GM12872 (cell line): Measurements from ENCODE around the gene ANKRD33B.

Source experiments
- TF ChIP-seq, protein P1 (sequence below): IDR thresholded peaks from 3 replicates; pipeline ENCODE4 v1.5.1; 2011; ENCODE audit warnings: low read depth, mild to moderate bottlenecking, low read length, moderate library complexity; ENCODE audit not compliant: insufficient read depth

The ANKRD33B gene

DNA sequence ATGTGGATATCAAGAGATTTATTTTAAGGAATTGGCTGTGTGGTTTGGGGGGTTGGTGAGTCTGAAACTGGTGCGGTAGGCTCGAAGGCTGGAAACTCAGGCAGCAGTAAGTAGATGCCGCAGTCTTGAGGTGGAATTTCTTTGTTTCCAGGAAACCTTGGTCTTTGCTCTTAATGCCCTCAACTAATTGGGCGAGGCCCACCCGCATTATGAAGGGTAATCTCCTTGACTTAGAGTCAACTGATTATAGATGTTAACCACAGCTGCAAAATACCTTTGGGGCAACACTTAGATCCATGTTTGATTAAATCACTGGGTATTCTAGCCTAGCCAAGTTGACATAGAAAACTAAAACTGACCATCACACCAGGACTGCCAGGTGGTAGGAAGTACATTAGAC is 83.8 kb downstream of the ANKRD33B start:
- TF ChIP-seq, protein P1, sequence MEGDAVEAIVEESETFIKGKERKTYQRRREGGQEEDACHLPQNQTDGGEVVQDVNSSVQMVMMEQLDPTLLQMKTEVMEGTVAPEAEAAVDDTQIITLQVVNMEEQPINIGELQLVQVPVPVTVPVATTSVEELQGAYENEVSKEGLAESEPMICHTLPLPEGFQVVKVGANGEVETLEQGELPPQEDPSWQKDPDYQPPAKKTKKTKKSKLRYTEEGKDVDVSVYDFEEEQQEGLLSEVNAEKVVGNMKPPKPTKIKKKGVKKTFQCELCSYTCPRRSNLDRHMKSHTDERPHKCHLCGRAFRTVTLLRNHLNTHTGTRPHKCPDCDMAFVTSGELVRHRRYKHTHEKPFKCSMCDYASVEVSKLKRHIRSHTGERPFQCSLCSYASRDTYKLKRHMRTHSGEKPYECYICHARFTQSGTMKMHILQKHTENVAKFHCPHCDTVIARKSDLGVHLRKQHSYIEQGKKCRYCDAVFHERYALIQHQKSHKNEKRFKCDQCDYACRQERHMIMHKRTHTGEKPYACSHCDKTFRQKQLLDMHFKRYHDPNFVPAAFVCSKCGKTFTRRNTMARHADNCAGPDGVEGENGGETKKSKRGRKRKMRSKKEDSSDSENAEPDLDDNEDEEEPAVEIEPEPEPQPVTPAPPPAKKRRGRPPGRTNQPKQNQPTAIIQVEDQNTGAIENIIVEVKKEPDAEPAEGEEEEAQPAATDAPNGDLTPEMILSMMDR, result no peak

DNA sequence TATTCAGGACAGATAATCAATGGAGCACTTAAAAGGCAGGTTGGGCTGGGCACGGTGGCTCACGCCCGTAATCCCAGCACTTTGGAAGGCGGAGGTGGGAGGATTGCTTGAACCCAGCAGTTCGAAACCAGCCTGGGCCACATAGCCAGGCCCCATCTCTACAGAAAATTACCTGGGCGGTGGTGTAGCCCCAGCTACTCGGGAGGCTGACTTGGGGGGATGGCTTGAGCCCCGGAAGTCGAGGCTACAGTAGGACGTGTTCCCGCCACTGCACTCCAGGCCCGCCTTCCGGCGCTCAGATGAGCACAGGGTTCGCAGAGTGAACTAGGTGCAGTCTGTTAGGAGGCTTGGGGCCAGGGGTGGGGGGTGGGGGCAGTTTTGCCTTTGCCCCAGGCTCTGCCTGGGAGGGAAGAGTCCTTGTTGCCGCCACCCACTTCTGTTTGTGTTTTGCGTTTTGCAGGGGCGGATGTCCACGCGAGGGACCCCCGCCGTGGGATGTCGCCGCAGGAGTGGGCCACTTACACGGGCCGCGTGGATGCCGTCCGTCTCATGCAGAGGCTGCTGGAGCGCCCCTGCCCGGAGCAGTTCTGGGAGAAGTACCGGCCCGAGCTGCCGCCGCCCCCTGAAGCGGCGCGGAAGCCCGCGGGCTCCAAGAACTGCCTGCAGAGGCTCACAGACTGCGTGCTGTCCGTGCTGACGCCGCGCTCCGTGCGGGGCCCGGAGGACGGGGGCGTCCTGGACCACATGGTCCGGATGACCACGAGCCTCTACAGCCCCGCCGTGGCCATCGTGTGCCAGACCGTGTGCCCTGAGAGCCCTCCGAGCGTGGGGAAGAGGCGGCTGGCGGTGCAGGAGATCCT is 85.2 kb downstream of the ANKRD33B start:
- TF ChIP-seq, protein P1, result no peak

DNA sequence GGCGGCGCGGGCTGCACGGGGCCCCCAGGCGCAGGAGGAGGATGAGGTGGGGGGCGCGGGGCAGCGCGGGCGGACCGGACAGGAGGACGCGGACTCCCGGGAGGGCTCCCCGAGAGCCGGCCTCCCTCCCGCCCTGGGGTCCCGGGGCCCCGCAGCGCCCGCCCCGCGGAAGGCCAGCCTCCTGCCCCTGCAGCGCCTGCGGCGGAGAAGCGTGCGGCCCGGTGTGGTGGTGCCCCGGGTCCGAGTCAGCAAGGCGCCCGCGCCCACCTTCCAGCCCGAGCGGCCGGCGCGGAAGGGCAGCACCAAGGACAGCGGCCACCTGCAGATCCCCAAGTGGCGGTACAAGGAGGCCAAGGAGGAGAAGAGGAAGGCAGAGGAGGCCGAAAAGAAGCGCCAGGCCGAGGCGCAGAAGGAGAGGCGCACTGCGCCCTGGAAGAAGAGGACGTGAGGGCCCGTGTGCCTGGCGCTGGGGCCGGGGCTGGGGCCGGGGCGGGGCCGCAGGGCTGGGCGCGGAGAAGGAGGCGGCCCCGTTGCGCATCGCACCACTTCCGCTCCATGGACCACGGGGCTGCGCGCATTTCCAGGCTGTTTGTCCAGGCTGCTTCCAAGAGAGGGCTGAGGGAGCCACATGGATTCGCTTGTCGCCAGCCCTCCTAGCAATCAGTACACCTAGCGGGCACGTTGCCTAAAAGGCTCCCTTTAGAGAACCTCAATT is 86.0 kb downstream of the ANKRD33B start:
- TF ChIP-seq, protein P1, result no peak

DNA sequence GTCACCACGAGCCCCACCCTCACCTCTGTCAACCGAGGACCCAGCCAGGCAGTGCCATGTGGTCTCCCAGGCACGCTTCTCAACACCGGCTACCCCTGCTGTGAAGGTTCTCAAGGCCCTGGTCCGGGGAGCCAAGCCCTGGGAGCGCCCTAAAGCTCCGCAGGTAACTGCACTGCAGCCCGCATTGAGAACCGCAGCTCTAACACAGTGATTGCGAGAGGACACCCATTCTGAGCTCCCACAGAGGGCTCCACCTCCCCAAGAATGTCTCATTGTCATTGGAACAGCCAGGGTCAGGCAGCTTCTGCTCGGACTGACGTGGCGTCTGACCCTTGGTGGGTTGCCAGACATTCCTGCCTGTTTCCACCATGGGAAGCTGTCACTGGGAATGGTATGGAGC is 88.3 kb downstream of the ANKRD33B start:
- TF ChIP-seq, protein P1, result no peak

DNA sequence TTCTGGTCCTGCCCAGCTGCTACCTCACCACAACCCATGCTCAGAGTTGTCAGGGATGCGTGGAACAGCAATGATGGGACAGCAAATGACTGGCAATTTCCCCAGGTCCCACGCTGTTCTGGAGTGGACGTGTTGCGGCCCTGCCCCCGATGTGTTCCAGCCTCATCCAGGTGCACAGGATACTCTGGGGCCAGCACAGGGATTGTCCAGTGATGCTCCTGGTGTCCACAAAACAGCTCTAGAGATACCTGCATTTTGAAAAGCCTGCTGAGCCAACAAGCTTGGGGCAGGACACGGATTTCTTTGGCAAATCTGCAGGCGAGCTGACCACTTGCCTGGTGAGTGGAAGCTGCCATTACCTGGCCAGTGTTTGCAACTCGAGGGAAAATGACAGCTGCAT is 88.7 kb downstream of the ANKRD33B start:
- TF ChIP-seq, protein P1, result no peak

DNA sequence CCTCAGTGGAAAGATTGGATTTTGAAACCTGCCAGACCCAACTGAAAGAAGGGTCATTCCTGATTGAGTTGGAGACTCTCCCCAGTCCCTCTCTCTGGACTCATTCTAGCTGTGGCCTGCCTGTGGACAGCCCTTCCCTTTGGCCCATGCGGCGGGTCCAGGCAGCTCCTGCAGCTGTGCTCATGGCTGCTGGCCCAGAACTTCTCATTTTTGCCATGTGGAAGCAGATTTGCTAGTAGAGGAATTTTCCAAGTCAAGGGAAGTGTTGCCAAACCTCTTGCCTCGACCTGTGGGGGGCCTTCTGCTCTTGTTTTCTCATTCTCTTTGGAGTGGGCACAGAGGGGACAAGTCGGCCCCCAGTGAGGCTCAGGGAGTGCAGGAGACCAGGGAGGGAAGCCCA is 89.2 kb downstream of the ANKRD33B start:
- TF ChIP-seq, protein P1, result no peak

DNA sequence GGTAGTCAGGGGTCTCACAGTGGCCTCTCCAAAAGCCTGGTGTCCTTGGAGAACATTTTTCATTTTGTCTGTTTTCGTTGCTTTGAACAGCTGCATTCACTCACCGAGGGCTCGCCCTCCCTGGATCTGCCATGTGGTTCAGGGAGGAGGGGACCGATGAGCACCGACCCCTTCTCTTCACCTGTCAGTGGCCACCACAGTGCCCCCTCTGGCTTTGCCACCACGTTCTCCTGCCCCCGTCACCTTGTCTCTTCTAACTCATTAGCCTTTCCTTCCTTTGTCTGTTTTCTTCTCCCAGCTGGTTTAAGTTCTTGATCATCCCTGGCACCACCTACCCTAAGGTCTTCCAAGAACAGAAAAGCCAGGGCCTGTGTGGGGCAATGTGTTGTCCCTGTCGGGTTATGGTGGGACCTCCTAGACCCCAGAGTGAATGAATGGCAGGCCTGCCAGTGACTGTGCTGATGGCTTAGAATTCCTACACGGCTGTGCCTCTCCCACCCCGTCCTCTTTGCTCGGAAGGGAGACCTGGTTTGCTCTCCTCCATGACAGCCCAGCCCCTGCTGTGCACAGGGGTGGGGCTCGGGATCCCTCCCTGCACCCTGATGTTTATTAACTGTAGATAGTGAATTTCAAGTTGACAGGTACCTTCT is 90.0 kb downstream of the ANKRD33B start:
- TF ChIP-seq, protein P1, result no peak
